GM18505 (cell line): ENCODE results near the gene MAP3K14.

ENCODE experiments used
- ATAC-seq: cut with Tn5 transposase; IDR thresholded peaks from one replicate; pipeline ENCODE4 v1.9.1; 2021; ENCODE audit not compliant: unreplicated experiment
- POLR2A ChIP-seq: IDR thresholded peaks from 4 replicates; pipeline ENCODE4 v1.6.1; 2011; ENCODE audit warnings: borderline replicate concordance; ENCODE audit not compliant: insufficient read depth, insufficient read length; ENCODE audit errors: extremely low read depth

Gene MAP3K14

DNA sequence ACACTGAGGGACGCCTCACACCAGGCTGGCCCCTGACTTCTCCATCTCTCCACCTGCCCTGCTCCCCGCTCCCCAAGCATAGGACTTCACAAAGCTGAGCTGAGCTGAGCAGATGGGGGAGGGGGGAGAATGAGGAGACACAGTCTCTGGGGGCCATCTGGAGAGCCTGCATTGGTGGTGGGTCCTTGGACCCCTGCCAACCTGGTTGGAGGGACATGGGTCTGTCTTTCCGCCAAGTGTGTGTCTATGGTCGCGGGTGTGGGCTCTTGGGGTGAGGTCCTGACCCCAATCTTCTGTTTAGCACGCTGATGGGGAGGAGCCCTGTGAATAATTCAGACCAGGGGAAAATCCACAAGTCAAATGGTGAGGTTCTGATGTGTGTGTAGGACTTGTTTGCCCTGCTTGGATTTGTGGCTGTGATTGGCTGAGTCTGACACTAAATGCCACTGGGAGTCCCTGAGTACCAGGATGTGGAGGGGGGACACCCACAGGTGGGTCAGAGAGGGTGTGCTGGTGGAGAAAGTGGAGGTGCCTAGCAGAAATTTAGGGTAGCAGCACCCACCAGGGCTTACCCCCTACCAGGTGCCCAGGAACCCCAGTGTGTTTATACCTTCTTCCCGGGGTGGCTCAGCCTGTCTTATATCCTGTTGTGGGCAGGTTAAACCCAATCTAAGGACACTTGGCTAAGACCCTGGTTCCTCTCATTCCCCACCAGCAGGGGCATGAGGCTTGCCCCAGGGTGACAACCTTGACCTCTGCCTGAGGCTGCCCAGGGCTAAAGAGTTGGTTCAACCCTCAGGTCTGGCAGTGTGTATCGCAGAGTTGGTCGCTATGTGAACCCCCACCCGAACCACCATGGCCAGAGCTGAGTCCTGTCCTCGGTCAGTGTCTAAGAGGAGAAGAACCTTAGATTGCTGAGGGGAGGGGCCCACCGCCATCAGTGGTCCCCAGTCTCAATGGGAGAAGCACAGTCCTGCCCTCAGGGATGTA lies 93.0 kb downstream of the MAP3K14 start:
- ATAC-seq = no peak
- TF ChIP-seq POLR2A = no peak

DNA sequence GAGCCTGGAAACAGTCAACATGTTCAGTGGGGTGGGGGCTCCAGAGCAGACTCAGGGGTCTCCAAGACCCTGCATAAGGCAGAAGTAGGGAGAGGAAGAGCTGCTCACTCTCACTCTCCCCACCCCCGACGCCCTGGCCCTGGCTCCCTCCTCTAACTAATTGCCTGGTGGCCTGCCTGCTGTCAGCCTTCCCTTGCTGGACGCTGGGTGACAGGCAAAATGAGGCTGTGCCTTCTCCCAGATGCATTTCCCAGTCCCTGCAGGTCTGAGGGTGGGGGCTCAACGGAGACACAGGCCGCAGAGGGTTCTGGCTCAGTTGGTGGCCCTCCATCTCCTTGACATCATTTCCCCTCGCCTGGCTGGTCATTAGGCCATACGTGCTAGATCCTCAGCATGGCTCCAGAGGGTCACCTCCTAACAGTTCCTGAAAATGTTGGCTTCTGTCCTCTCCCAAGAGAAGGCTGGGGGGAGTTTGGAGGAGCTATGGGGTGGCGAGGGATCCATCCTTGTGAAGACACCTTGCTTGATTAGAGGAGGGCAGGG lies 93.8 kb downstream of the MAP3K14 start:
- no peak for TF ChIP-seq POLR2A
- ATAC-seq = no peak

DNA sequence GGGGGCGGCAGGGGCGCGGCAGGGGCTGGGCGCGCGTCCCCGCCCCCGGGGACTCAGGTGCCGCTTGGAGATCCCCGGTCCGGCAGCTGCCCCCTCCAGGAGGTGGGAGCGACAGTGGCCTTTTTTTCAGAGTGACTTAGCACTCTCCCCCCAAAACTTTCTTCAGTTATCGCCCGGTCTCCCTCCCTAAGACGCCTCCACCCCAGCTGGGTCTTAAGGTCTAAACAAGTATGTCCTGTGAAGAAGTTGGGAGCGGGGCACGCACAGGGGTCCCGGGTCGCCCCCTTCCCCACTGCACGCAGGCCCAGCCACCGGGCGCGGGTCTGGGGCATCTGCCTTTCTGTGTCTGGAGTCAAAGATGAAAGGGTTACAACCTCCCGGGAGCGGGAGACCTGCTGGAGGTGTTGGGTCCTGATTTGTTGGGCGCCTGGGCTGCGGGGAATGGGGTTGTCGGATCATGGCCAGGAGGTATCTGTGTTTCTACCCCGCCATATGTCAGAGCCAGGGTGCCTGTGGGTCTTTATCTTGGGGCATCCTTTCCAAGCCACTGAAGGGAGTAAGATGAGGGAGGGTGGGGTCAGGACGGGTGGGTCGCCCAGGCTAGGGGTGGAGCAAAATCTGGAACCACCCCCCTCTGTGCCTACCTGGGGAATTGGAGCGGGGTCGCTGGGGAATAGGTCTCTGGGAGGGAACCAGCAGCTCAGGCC lies 94.4 kb downstream of the MAP3K14 start:
- no peak for ATAC-seq
- TF ChIP-seq POLR2A = peak; percentile 61

DNA sequence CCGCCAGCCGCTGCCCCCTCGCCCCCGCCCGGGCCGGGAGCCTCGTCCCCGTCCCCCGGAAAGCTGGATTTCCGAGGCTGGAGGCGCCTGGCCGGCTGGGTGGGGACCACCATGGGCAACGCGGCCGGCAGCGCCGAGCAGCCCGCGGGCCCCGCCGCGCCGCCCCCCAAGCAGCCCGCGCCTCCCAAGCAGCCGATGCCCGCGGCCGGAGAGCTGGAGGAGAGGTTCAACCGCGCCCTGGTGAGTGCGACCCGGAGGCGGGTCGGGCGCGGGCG lies 94.9 kb downstream of the MAP3K14 start:
- TF ChIP-seq POLR2A = no peak
- ATAC-seq = no peak

DNA sequence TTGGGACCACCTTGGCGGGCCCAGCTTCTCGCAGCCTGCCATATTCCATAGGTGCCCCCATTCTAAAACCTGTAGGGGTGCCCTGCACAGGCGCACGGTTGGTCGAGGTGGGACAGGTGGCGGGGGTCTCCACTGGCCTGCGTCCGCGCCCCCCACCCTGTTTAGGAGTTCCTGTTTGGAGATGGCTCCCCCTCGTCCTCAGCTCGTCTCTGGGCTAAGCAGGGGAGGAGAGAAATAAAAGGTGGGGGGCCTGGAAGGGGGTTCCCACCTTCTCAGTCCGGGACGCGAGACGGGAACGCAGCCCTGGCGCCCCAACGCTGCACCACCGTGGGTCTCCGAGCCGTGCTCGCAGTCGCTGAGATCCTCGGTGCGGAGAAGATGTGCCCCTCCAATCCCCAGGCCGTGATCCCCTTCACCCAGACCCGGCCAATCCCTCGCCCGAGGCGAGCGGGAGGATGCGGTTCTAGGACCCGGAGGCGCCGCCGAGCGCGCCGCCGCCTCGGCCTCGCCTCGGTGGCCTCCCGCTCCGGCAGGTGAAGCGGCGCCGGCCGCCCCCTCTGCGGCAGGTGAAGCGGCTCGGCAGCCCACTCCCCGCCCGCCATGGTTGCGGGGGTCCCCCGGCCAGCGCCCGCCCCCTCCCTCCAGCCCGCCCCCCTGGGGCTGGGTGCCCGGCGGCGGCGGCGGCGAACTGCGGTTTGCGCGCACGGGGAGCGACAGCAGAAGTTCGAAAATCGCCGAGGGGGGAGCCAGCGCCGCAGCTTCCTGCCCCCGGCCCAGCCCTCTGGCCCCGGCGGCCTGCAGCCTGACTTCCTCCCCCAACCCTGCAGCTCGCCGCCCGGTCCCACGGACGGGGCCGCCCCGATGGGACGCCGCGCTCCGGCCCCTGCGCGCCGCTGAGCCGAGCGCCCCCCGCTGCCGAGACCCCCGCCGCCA lies 95.5 kb downstream of the MAP3K14 start, which contains the start of gene FMNL1:
Gene FMNL1 (plus strand): TSS at position 805 of the 933 bp plus-strand sequence. CDS start 240 bp downstream, outside the sequence.
- peak; percentile 50 for TF ChIP-seq POLR2A
- no peak for ATAC-seq

DNA sequence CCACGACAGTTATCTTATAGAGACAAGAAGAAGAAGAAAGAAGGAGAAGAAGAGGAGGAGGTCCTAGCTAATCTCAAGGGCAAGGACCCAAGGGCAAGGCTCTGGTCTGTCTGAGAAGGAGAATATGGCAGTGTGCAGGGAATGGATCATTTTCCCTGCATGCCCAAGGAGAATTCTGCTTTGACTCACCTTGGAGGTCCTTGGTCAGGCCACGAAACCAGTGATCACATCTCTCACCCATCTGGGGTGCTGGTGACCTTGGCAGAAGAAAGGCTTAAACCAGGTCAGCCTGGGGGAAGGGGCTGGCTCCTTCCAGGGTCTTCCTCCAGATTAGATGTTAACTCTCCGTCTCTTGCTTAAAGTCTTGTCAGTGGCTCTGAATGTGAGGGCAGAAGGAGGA lies 96.7 kb downstream of the MAP3K14 start:
- no peak for TF ChIP-seq POLR2A
- no peak for ATAC-seq

DNA sequence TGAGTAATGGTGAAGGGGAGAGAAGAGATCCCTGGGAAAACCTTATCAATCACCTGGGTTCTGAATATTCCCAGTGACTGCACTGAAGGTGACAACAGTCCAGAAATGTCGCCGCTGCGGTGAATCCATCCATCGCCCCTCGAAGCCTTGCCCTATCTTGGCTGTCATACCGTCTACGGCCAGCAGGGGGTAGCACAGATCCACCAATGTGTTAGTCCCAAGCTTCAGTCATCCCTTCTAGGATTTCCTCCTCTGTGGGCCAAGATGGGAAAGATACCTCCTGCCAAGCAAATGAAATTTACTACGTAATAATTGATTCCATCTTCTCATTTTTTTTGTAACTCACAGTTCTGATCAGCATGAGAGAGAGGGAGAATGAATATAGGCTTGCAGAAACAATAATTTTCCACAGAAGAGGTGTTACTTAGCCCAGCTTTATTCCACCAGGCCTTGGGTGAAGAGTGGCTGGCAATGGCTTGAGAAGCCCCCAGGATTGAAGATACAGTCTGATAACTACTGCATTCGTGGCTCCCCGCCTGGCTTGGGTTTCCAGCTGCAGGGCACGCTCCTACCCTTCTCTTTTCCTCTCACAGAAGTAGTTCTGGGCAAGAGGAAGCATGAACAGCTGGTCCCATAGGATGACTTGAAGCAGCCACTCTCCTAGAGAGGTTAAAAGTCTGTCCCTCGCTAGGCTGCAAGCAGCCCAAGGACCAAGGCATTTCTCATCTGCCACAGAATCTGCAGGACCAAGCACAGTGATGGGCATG lies 97.7 kb downstream of the MAP3K14 start:
- no peak for TF ChIP-seq POLR2A
- no peak for ATAC-seq
